Measurements from ENCODE around the gene PEAK3. TPM values are rescaled to one million over a fixed set of nuclear protein-coding genes. Genes with fewer than 3 reads are reported as not detected.

The PEAK3 gene
- total and polyA plus RNA-seq, 9 of the 15 experiments (the other 6 are each of a cell fraction or from before 2014, with no cell fraction given): 0.07 to 0.40 TPM; not detected in 7

DNA sequence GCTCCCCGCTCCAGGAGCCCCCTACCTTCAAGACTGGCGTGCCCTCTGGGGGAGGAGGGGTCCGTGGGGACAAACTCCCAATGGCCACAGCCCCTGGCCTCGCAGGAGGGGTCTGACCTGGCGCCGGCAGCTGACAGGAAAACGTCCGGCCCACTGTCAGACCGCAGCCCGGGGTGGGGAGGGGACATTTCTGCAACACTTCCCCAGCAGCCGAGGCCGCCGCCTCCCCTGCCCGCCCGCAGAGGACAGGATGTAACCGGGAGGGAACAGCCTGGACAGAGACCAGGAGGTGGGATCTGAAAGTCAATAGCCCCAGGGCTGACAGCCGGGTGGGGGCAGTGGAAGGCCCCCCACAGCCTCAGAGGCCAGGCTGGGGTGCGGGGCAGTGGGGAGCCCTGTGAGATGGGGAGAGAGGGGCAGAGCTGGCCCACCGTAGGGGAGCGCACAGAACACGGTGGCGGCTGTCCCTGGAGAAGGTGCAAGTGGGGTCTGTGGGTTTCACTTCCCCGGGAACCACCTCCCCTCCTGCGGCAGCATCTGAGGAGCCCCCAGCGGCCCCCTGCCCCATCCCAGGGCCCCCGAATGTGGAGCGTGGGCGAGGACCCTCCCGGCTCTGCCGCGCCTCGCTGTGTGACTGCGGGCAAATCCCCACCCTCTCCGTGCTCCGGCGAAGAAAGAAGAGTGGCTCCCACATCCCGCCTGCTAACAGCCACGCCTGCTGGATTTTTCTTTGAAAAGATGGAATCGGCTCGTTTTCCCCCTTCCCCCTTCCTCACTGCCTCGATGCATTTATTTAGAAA is at the start of gene PEAK3 (continued):
- TF ChIP-seq, protein P1, sequence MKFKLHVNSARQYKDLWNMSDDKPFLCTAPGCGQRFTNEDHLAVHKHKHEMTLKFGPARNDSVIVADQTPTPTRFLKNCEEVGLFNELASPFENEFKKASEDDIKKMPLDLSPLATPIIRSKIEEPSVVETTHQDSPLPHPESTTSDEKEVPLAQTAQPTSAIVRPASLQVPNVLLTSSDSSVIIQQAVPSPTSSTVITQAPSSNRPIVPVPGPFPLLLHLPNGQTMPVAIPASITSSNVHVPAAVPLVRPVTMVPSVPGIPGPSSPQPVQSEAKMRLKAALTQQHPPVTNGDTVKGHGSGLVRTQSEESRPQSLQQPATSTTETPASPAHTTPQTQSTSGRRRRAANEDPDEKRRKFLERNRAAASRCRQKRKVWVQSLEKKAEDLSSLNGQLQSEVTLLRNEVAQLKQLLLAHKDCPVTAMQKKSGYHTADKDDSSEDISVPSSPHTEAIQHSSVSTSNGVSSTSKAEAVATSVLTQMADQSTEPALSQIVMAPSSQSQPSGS (CRISPR knock-in tag; IDR thresholded peaks at IDR 0.05): no peak
- TF ChIP-seq SMAD4 (CRISPR knock-in tag; conservative IDR thresholded peaks at IDR 0.05): peak; percentile 43; the same call in 1 of the 2 replicates
- no peak for TF ChIP-seq ZNF217 (CRISPR knock-in tag; IDR thresholded peaks at IDR 0.05)
- TF ChIP-seq EGR1 (conservative IDR thresholded peaks at IDR 0.05): no peak
- TF ChIP-seq CREBBP (IDR thresholded peaks at IDR 0.05; ENCODE audit: low read depth, low read length): no peak
- TF ChIP-seq DPF2 (IDR thresholded peaks at IDR 0.05): 0 out of 2 replicates have a peak, but pooled peaks have one; percentile 20
- 0 out of 2 replicates have a peak, but pooled peaks have one; percentile 25 for TF ChIP-seq NR4A1 (CRISPR knock-in tag; IDR thresholded peaks at IDR 0.05)
- TF ChIP-seq NR4A1 (tag; IDR thresholded peaks at IDR 0.05): no peak
- TF ChIP-seq, protein P2, sequence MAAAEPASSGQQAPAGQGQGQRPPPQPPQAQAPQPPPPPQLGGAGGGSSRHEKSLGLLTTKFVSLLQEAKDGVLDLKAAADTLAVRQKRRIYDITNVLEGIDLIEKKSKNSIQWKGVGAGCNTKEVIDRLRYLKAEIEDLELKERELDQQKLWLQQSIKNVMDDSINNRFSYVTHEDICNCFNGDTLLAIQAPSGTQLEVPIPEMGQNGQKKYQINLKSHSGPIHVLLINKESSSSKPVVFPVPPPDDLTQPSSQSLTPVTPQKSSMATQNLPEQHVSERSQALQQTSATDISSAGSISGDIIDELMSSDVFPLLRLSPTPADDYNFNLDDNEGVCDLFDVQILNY (CRISPR knock-in tag; IDR thresholded peaks at IDR 0.05): no peak
- TF ChIP-seq HOXB6 (CRISPR knock-in tag; IDR thresholded peaks at IDR 0.05; ENCODE audit: borderline replicate concordance): no peak
- TF ChIP-seq RBFOX2 (IDR thresholded peaks at IDR 0.05; ENCODE audit: low read depth, low read length): peak; percentile 61
- no peak for TF ChIP-seq ZNF75A (CRISPR knock-in tag; IDR thresholded peaks at IDR 0.05)
- TF ChIP-seq ZNF696 (CRISPR knock-in tag; conservative IDR thresholded peaks at IDR 0.05): no peak
- no peak for TF ChIP-seq TRIM25 (IDR thresholded peaks at IDR 0.05; ENCODE audit: borderline replicate concordance)
- TF ChIP-seq, protein P3, sequence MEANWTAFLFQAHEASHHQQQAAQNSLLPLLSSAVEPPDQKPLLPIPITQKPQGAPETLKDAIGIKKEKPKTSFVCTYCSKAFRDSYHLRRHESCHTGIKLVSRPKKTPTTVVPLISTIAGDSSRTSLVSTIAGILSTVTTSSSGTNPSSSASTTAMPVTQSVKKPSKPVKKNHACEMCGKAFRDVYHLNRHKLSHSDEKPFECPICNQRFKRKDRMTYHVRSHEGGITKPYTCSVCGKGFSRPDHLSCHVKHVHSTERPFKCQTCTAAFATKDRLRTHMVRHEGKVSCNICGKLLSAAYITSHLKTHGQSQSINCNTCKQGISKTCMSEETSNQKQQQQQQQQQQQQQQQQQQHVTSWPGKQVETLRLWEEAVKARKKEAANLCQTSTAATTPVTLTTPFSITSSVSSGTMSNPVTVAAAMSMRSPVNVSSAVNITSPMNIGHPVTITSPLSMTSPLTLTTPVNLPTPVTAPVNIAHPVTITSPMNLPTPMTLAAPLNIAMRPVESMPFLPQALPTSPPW (CRISPR knock-in tag; IDR thresholded peaks at IDR 0.05): peak; percentile 76
- peak; percentile 73 to 77 for TF ChIP-seq MAZ (CRISPR knock-in tag; conservative IDR thresholded peaks at IDR 0.05 in 1 of 2, IDR thresholded peaks at IDR 0.05 in 1 of 2)
- TF ChIP-seq, protein P4, sequence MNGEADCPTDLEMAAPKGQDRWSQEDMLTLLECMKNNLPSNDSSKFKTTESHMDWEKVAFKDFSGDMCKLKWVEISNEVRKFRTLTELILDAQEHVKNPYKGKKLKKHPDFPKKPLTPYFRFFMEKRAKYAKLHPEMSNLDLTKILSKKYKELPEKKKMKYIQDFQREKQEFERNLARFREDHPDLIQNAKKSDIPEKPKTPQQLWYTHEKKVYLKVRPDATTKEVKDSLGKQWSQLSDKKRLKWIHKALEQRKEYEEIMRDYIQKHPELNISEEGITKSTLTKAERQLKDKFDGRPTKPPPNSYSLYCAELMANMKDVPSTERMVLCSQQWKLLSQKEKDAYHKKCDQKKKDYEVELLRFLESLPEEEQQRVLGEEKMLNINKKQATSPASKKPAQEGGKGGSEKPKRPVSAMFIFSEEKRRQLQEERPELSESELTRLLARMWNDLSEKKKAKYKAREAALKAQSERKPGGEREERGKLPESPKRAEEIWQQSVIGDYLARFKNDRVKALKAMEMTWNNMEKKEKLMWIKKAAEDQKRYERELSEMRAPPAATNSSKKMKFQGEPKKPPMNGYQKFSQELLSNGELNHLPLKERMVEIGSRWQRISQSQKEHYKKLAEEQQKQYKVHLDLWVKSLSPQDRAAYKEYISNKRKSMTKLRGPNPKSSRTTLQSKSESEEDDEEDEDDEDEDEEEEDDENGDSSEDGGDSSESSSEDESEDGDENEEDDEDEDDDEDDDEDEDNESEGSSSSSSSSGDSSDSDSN (IDR thresholded peaks at IDR 0.05; ENCODE audit: borderline replicate concordance in 1 of 2, low read depth in 2 of 2, low read length in 2 of 2): peak in 1 of 2 experiments; percentile 84; a peak in 1 of 4 replicates
- TF ChIP-seq TRIM24 (IDR thresholded peaks at IDR 0.05): no peak
- no peak for TF ChIP-seq DLX4 (CRISPR knock-in tag; IDR thresholded peaks at IDR 0.05)
